Measurements from ENCODE around the gene NALF2. TPM values are rescaled to one million over a fixed set of nuclear protein-coding genes. Genes with fewer than 3 reads are reported as not detected.

NALF2 gene
- total RNA-seq, 1 experiment from 2014 or later, result 9.7 TPM

GRCh38 chrX:69504626-69505612, 793 bp downstream of the NALF2 start:
- Histone ChIP-seq H3T11ph (ENCODE audit: low read length) (no peak overlapping the region), H3K18ac (ENCODE audit: insufficient read length, low read depth, low read length) (no peak overlapping the region), H2BK5ac (ENCODE audit: insufficient read length, low read length) (no peak overlapping the region), H4K20me1 (ENCODE audit: control insufficient read depth, insufficient read depth, insufficient read length) (no peaks in the 10 kb centered on the region), H3K14ac (ENCODE audit: insufficient read depth, low read length) (no peak overlapping the region), H3K4me2 (ENCODE audit: insufficient read depth, insufficient read length, low read length) (peak overlapping the region; percentile 62), H3K23me2 (ENCODE audit: insufficient read length, low read depth, low read length, poor library complexity, severe bottlenecking) (peaks cover 2% of the 10 kb centered on the region), H3K9me3 (ENCODE audit: control insufficient read depth, low read depth, low read length) (peaks cover 50% of the 10 kb centered on the region), H3K79me2 (ENCODE audit: insufficient read depth, low read length) (no peaks in the 10 kb centered on the region), H2AK5ac (ENCODE audit: insufficient read length, low read length) (no peak overlapping the region), H3K23ac (ENCODE audit: insufficient read length, low read depth, low read length) (no peak overlapping the region), H2BK20ac (ENCODE audit: low read depth, low read length, poor library complexity, severe bottlenecking) (no peak overlapping the region), H2BK12ac (ENCODE audit: insufficient read length, low read depth, low read length) (no peak overlapping the region), H3K9ac (ENCODE audit: extremely low read depth, insufficient read length, low read length) (no peak overlapping the region), H3K79me1 (ENCODE audit: insufficient read depth, low read depth, low read length, poor library complexity, severe bottlenecking) (no peaks in the 10 kb centered on the region), H3K4me1 (ENCODE audit: insufficient read depth, low read length) (no peaks in the 10 kb centered on the region), H3K27ac (ENCODE audit: insufficient read length, low read depth, low read length) (no peak overlapping the region), H3K4ac (ENCODE audit: low read depth, low read length) (no peak overlapping the region), H2AFZ (ENCODE audit: low read length) (no peak overlapping the region), H3K56ac (ENCODE audit: insufficient read length, low read depth, low read length) (no peak overlapping the region), H3K27me3 (ENCODE audit: insufficient read depth, low read length) (no peaks in the 10 kb centered on the region), H2BK15ac (ENCODE audit: low read depth, low read length) (no peak overlapping the region), H4K91ac (ENCODE audit: insufficient read length, low read depth, low read length) (no peak overlapping the region), H2BK120ac (ENCODE audit: low read depth, low read length, poor library complexity, severe bottlenecking) (no peak overlapping the region), H4K8ac (replicated peaks; ENCODE audit: insufficient read length, low read depth, low read length) (no peak overlapping the region), H4K5ac (ENCODE audit: insufficient read length, low read depth, low read length) (no peak overlapping the region)
- Mint-ChIP-seq H3K27me3 (ENCODE audit: low read depth) (peaks cover 22% of the 10 kb centered on the region), H3K27ac (no peak overlapping the region), H3K4me3 (peak overlapping the region; percentile 81 to 90), H3K9me3 (peaks cover 32 to 45% of the 10 kb centered on the region in 2 experiments), H3K4me1 (peaks cover 5 to 14% of the 10 kb centered on the region in 2 experiments; a peak in 3 of 4 replicates), H3K36me3 (ENCODE audit: insufficient read depth in 1 of 3, low read depth in 3 of 3) (peaks cover 14 to 24% (median 17%) of the 10 kb centered on the region in 3 experiments; a peak in 6 of 7 replicates)
- TF ChIP-seq, protein P1, sequence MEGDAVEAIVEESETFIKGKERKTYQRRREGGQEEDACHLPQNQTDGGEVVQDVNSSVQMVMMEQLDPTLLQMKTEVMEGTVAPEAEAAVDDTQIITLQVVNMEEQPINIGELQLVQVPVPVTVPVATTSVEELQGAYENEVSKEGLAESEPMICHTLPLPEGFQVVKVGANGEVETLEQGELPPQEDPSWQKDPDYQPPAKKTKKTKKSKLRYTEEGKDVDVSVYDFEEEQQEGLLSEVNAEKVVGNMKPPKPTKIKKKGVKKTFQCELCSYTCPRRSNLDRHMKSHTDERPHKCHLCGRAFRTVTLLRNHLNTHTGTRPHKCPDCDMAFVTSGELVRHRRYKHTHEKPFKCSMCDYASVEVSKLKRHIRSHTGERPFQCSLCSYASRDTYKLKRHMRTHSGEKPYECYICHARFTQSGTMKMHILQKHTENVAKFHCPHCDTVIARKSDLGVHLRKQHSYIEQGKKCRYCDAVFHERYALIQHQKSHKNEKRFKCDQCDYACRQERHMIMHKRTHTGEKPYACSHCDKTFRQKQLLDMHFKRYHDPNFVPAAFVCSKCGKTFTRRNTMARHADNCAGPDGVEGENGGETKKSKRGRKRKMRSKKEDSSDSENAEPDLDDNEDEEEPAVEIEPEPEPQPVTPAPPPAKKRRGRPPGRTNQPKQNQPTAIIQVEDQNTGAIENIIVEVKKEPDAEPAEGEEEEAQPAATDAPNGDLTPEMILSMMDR (conservative IDR thresholded peaks at IDR 0.05), result no peak
- no CpG with 5 or more reads among the region's 146 CpGs for WGBS (ENCODE audit: extremely low coverage, insufficient read length, low lambda C conversion rate)
- no peak for DNase-seq

Measured in H9 (cell line).